Measurements from ENCODE around the gene GPNMB. TPM values are rescaled to one million over a fixed set of nuclear protein-coding genes. Genes with fewer than 3 reads are reported as not detected.
"Not testable (repeated sequence)": the region's sequence is repeated elsewhere in the genome, so short reads cannot be mapped to it uniquely, and the experiment has no call there.

Gene GPNMB
- 33.4 TPM for polyA plus RNA-seq (2013, experiment 1 of 2; ENCODE audit: insufficient read length)
- polyA plus RNA-seq (2013, experiment 2 of 2; ENCODE audit: insufficient read length): 36.4 TPM

- peak; percentile 95 for DNase-seq
Observed at GRCh38 chr7:23246555-23246954, at the start of gene GPNMB. GPNMB (plus strand) TSS chr7:23246775; CDS start chr7:23246858, 83 bp downstream.

- DNase-seq: not testable (repeated sequence)
Observed at GRCh38 chr7:23197745-23198144, 48.8 kb upstream of the GPNMB start.

- no peak for DNase-seq
Observed at GRCh38 chr7:23200331-23200730, 46.2 kb upstream of the GPNMB start.

- no peak for DNase-seq
Observed at GRCh38 chr7:23204241-23204640, 42.3 kb upstream of the GPNMB start.

GRCh38 chr7:23205577-23205908, 41.0 kb upstream of the GPNMB start:
- no peak for DNase-seq

GRCh38 chr7:23205909-23206767, 40.4 kb upstream of the GPNMB start:
- peak; percentile 31 for DNase-seq

GRCh38 chr7:23207021-23207420, 39.6 kb upstream of the GPNMB start:
- DNase-seq: no peak

- no peak for DNase-seq
Observed at GRCh38 chr7:23207884-23208283, 38.7 kb upstream of the GPNMB start.

GRCh38 chr7:23208316-23208715, 38.3 kb upstream of the GPNMB start:
- no peak for DNase-seq

GRCh38 chr7:23210506-23210905, 36.1 kb upstream of the GPNMB start:
- DNase-seq: no peak

- no peak for DNase-seq
Observed at GRCh38 chr7:23211589-23211988, 35.0 kb upstream of the GPNMB start.

GRCh38 chr7:23212395-23212794, 34.2 kb upstream of the GPNMB start:
- DNase-seq: no peak

GRCh38 chr7:23212841-23213240, 33.7 kb upstream of the GPNMB start:
- no peak for DNase-seq

GRCh38 chr7:23213755-23214154, 32.8 kb upstream of the GPNMB start:
- DNase-seq: no peak

GRCh38 chr7:23214423-23214822, 32.2 kb upstream of the GPNMB start:
- no peak for DNase-seq

- DNase-seq: no peak
Observed at GRCh38 chr7:23214938-23215337, 31.6 kb upstream of the GPNMB start.

GRCh38 chr7:23216021-23216420, 30.6 kb upstream of the GPNMB start:
- no peak for DNase-seq

- no peak for DNase-seq
Observed at GRCh38 chr7:23218196-23218595, 28.4 kb upstream of the GPNMB start.

- no peak for DNase-seq
Observed at GRCh38 chr7:23220690-23221305, 25.8 kb upstream of the GPNMB start.

GRCh38 chr7:23222439-23223030, 24.0 kb upstream of the GPNMB start:
- DNase-seq: no peak

GRCh38 chr7:23224364-23224763, 22.2 kb upstream of the GPNMB start:
- not testable (repeated sequence) for DNase-seq

GRCh38 chr7:23226844-23227450, 19.6 kb upstream of the GPNMB start:
- no peak for DNase-seq

- DNase-seq: no peak
Observed at GRCh38 chr7:23228412-23228811, 18.2 kb upstream of the GPNMB start.

All from fibroblast of skin of scalp (primary cell).